CD14-positive monocyte (primary cell): ENCODE measurements around the gene SLC13A3. TPM values are rescaled to one million over a fixed set of nuclear protein-coding genes. Genes with fewer than 3 reads are reported as not detected.

Source experiments
- DNase-seq, 3 donors: peaks; one replicate each; pipeline ENCODE4 v3.0.0-alpha.2; 2011 to 2022
- H2AFZ ChIP-seq: 2 replicates; pipeline ENCODE4 v1.6.0; 2012; ENCODE audit warnings: mild to moderate bottlenecking, low read depth, low read length, inconsistent platforms; ENCODE audit not compliant: insufficient read depth, poor library complexity, severe bottlenecking
- H3K27ac ChIP-seq, 2 donors: 1 replicate in 1 of 2; 2 replicates in 1 of 2; pipeline ENCODE4 v1.5.1; 2012 to 2013; ENCODE audit warnings: low read length in 2 of 2, control low read depth in 1 of 2, inconsistent platforms in 1 of 2, low read depth in 1 of 2, mild to moderate bottlenecking in 1 of 2
- H3K27me3 ChIP-seq, 2 donors: one replicate each; pipeline versions ENCODE4 v1.6.0 to v1.6.1; 2011 to 2013; ENCODE audit warnings: low read length in 2 of 2; ENCODE audit not compliant: control insufficient read depth in 2 of 2, insufficient read depth in 2 of 2
- H3K36me3 ChIP-seq, 2 donors: replicated peaks in 1 of 2; 1 replicate in 1 of 2; 2 replicates in 1 of 2; pipeline versions ENCODE4 v1.5.1 to v1.6.1; 2012 to 2013; ENCODE audit warnings: low read length in 2 of 2, control low read depth in 1 of 2, inconsistent platforms in 1 of 2, mild to moderate bottlenecking in 1 of 2; ENCODE audit not compliant: insufficient read depth in 2 of 2, control insufficient read depth in 1 of 2
- H3K4me1 ChIP-seq, 2 donors: 1 replicate in 1 of 2; 2 replicates in 1 of 2; pipeline versions ENCODE4 v1.5.1 to v1.6.1; 2012 to 2013; ENCODE audit warnings: low read length in 2 of 2, control low read depth in 1 of 2, inconsistent platforms in 1 of 2, mild to moderate bottlenecking in 1 of 2, moderate library complexity in 1 of 2; ENCODE audit not compliant: insufficient read depth in 2 of 2, control insufficient read depth in 1 of 2
- H3K4me2 ChIP-seq: replicated peaks from 2 replicates; pipeline ENCODE3; 2012; ENCODE audit warnings: low read length, moderate library complexity, mild to moderate bottlenecking; ENCODE audit not compliant: poor library complexity, severe bottlenecking; ENCODE audit errors: extremely low read depth
- H3K4me3 ChIP-seq, 3 experiments: fragments of 200-600 bp in 1 of 3; sonication (generic) in 1 of 3; replicated peaks in 1 of 3; 1 replicate in 2 of 3; 2 replicates in 1 of 3; pipeline ENCODE4 v1.5.1; 2011 to 2013; ENCODE audit warnings: low read length in 3 of 3, mild to moderate bottlenecking in 3 of 3, control low read depth in 2 of 3, low read depth in 2 of 3, inconsistent platforms in 1 of 3, moderate library complexity in 1 of 3
- H3K79me2 ChIP-seq: 2 replicates; pipeline ENCODE4 v1.6.0; 2012; ENCODE audit warnings: mild to moderate bottlenecking, control low read depth, inconsistent platforms, low read length, moderate library complexity; ENCODE audit not compliant: insufficient read depth
- H3K9ac ChIP-seq: 2 replicates; pipeline ENCODE4 v1.6.0; 2017; ENCODE audit warnings: low read length, mild to moderate bottlenecking; ENCODE audit not compliant: insufficient read depth, poor library complexity, severe bottlenecking
- H3K9me3 ChIP-seq, 2 donors: replicated peaks in 1 of 2; 1 replicate in 1 of 2; 2 replicates in 1 of 2; pipeline versions ENCODE4 v1.5.1 to v1.6.1; 2012 to 2013; ENCODE audit warnings: low read length in 2 of 2, control low read depth in 1 of 2; ENCODE audit not compliant: control insufficient read depth in 1 of 2, insufficient read depth in 1 of 2
- H4K20me1 ChIP-seq: 2 replicates; pipeline ENCODE4 v1.6.0; 2012; ENCODE audit warnings: mild to moderate bottlenecking, low read length, control low read depth, moderate library complexity; ENCODE audit not compliant: insufficient read depth
- H3K27ac Mint-ChIP-seq, 7 donors: one replicate each; pipeline ENCODE4 v1.8.0; 2020; ENCODE audit warnings: mild to moderate bottlenecking in 7 of 7, mixed read lengths in 7 of 7, moderate library complexity in 6 of 7, inconsistent platforms in 2 of 7
- H3K27me3 Mint-ChIP-seq, 3 donors: one replicate each; pipeline ENCODE4 v1.8.0; 2021 to 2022; ENCODE audit warnings: low read depth in 3 of 3, mild to moderate bottlenecking in 3 of 3, mixed read lengths in 3 of 3, moderate library complexity in 3 of 3, inconsistent platforms in 1 of 3
- H3K36me3 Mint-ChIP-seq, 2 donors: one replicate each; pipeline ENCODE4 v1.8.0; 2020; ENCODE audit warnings: mixed read lengths in 2 of 2, inconsistent platforms in 1 of 2, mild to moderate bottlenecking in 1 of 2
- H3K4me1 Mint-ChIP-seq: one replicate; pipeline ENCODE4 v1.8.0; 2020; ENCODE audit warnings: mild to moderate bottlenecking, mixed read lengths
- H3K4me3 Mint-ChIP-seq, 2 donors: one replicate each; pipeline ENCODE4 v1.8.0; 2020; ENCODE audit warnings: mild to moderate bottlenecking in 2 of 2, mixed read lengths in 2 of 2, moderate library complexity in 1 of 2
- H3K9me3 Mint-ChIP-seq, 7 donors: one replicate each; pipeline ENCODE4 v1.8.0; 2020 to 2022; ENCODE audit warnings: mixed read lengths in 7 of 7, mild to moderate bottlenecking in 6 of 7, moderate library complexity in 6 of 7, inconsistent platforms in 2 of 7
- WGBS: methylation state at CpG from one replicate; pipeline ENCODE4 v1.1.5; 2013; ENCODE audit warnings: missing lambda C conversion rate; ENCODE audit not compliant: insufficient coverage; 5-methylcytosine and 5-hydroxymethylcytosine counted together
- intact Hi-C, 2 donors: fragments of 100-400 bp; cut with micrococcal nuclease; formaldehyde crosslinking; loops; one replicate each; pipeline versions ENCODE4 v1.15.0 to v1.15.1; 2023
- polyA plus RNA-seq, 3 donors: library from polyadenylated mRNA; depleted of rRNA in 1 of 3; unstranded in 2 of 3; stranded (reverse) in 1 of 3; fragments of 300-500 nt in 2 of 3; fragments of >200 nt in 1 of 3; fragmentation: Illumina TruSeq in 2 of 3; gene quantifications; 1 replicate in 2 of 3; 2 replicates in 1 of 3; pipeline ENCODE4 v1.2.3, GENCODE V29; 2012 to 2021
- TF ChIP-seq, protein P1 (sequence below): fragments of 200-600 bp; IDR thresholded peaks from one replicate; pipeline ENCODE4 v1.8.0; 2022; ENCODE audit warnings: antibody characterized with exemption, mild to moderate bottlenecking

Gene SLC13A3
- polyA plus RNA-seq, 3 donors, result 0.04 TPM; not detected in 2

DNA sequence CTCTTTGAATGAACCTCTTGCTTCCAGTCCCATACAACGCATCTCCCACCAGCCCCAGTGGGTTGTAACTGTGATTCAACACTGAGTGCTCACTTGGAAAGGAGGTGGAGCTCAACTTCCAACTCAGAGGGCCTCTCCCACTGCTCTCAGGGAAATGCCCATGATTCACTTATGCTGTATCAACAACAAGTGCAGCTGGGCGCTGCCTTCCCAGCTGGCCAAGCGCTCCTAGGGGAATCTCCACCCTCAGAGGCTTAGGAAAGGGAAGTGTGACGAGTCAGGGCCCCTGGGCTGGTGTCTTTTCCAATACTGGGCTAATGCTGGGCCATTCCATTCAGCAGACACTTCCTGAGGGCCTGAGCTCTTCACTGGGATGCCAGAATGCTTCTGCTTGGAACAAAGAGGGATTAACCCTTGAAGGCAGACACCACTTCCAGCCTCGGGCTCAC is 92.7 kb downstream of the SLC13A3 start:
- DNase-seq, result peak in 1 of 3 donors; percentile 82
- no peaks in the 10 kb centered on the region for H3K9me3 Mint-ChIP-seq
- no peaks in the 10 kb centered on the region for H3K36me3 ChIP-seq
- H3K79me2 ChIP-seq, result no peaks in the 10 kb centered on the region
- no peaks in the 10 kb centered on the region for H4K20me1 ChIP-seq
- 91% methylated on average over 5 of the region's 5 CpGs for WGBS
- H3K4me3 Mint-ChIP-seq, result peak overlapping the region in 1 of 2 donors; percentile 2
- no peak overlapping the region for H2AFZ ChIP-seq
- no peaks in the 10 kb centered on the region for H3K36me3 Mint-ChIP-seq
- H3K9ac ChIP-seq, result no peak overlapping the region
- H3K4me2 ChIP-seq, result no peak overlapping the region
- no peaks in the 10 kb centered on the region for H3K4me1 Mint-ChIP-seq
- no peaks in the 10 kb centered on the region for H3K27me3 ChIP-seq
- no peaks in the 10 kb centered on the region for H3K9me3 ChIP-seq
- H3K4me1 ChIP-seq, result peaks cover 3 to 8% of the 10 kb centered on the region in 2 donors
- TF ChIP-seq, protein P1, sequence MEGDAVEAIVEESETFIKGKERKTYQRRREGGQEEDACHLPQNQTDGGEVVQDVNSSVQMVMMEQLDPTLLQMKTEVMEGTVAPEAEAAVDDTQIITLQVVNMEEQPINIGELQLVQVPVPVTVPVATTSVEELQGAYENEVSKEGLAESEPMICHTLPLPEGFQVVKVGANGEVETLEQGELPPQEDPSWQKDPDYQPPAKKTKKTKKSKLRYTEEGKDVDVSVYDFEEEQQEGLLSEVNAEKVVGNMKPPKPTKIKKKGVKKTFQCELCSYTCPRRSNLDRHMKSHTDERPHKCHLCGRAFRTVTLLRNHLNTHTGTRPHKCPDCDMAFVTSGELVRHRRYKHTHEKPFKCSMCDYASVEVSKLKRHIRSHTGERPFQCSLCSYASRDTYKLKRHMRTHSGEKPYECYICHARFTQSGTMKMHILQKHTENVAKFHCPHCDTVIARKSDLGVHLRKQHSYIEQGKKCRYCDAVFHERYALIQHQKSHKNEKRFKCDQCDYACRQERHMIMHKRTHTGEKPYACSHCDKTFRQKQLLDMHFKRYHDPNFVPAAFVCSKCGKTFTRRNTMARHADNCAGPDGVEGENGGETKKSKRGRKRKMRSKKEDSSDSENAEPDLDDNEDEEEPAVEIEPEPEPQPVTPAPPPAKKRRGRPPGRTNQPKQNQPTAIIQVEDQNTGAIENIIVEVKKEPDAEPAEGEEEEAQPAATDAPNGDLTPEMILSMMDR, result no peak
- no peak overlapping the region for H3K27ac ChIP-seq
- peaks cover 4 to 6% (median 6%) of the 10 kb centered on the region in 3 donors for H3K27me3 Mint-ChIP-seq
- intact Hi-C loops, result loop anchor here in 1 of 2 donors (10.0 kb wide), 1 partner anchor 126 kb away; the partner anchor contains the start of gene TP53RK
- no peak overlapping the region for H3K4me3 ChIP-seq
- H3K27ac Mint-ChIP-seq, result no peak overlapping the region

DNA sequence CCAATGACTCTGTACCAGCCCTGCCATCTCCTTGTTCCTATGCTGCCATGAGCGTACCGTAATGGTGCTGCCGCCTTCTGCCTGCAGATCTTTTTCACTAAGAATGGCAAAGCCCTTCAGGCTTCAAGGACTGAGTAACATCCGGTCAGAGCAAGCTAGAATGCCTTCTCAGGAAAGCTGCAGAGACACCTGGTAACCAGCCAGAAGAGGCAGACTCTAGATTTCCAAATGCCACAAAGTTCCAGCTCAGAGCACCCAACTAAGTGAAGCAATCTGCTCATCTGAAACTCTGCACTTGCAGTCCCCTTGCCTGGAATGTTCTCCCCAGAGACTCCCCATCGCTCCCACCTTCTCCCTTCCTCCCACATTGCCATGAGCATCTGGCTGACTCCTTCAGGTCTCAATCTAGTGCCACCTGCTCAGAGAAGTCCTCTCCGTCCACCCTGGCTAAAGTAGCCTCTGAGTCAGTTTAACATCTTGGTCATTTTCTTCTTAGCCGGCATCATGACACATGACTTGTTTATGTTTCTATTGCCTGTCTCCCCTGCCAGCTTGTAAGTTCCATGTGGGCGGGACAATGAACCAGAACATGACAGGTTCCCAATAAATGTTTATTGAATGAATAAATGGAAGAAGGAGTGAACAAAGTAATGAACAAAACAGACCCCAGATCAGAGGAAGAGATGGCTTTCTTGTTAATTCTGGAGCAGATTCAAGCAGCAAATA is 93.9 kb downstream of the SLC13A3 start:
- TF ChIP-seq, protein P1, result no peak
- Mint-ChIP-seq H3K27ac (peak overlapping the region in 1 of 7 donors; percentile 44), H3K36me3 (peaks cover 0 to 3% of the 10 kb centered on the region in 2 donors), H3K4me1 (peaks cover 11% of the 10 kb centered on the region), H3K9me3 (no peaks in the 10 kb centered on the region), H3K4me3 (no peak overlapping the region), H3K27me3 (peaks cover 4 to 6% (median 6%) of the 10 kb centered on the region in 3 donors)
- intact Hi-C loops, result loop anchor here in 1 of 2 donors (10.0 kb wide), 1 partner anchor 127 kb away; the partner anchor contains the start of gene TP53RK
- Histone ChIP-seq H3K4me3 (no peak overlapping the region), H3K27ac (no peak overlapping the region), H3K27me3 (no peaks in the 10 kb centered on the region), H4K20me1 (no peaks in the 10 kb centered on the region), H3K4me2 (no peak overlapping the region), H2AFZ (no peak overlapping the region), H3K36me3 (no peaks in the 10 kb centered on the region), H3K9me3 (no peaks in the 10 kb centered on the region), H3K4me1 (peaks cover 14 to 16% of the 10 kb centered on the region in 2 donors), H3K79me2 (no peaks in the 10 kb centered on the region), H3K9ac (no peak overlapping the region)
- 97% methylated on average over 7 of the region's 8 CpGs for WGBS
- DNase-seq, result no peak
